GM12878 (cell line): Measurements from ENCODE around the gene PITPNC1. TPM values are rescaled to one million over a fixed set of nuclear protein-coding genes. Genes with fewer than 3 reads are reported as not detected.
A peak's percentile ranks its signal among the peaks of the same experiment; 100 is the strongest.

Experiments
- BCL3 ChIP-seq: IDR thresholded peaks from 2 replicates; pipeline ENCODE4 v1.6.1; 2011; ENCODE audit warnings: borderline replicate concordance, low read depth, mild to moderate bottlenecking, moderate library complexity, low read length; ENCODE audit not compliant: insufficient read depth, poor library complexity, severe bottlenecking
- CHD2 ChIP-seq: IDR thresholded peaks from 2 replicates; pipeline ENCODE4 v1.6.1; 2011; ENCODE audit warnings: low read depth, low read length, improper control_type of control experiment, borderline replicate concordance
- CREB1 ChIP-seq: IDR thresholded peaks from 2 replicates; pipeline ENCODE4 v1.6.1; 2012; ENCODE audit warnings: low read depth, mild to moderate bottlenecking, inconsistent platforms
- GABPA ChIP-seq: IDR thresholded peaks from 2 replicates; pipeline ENCODE4 v1.6.1; 2014; ENCODE audit warnings: antibody characterized with exemption, low read depth, mild to moderate bottlenecking, inconsistent platforms
- IKZF1 ChIP-seq: fragments of 450-650 bp; conservative IDR thresholded peaks from 2 replicates; pipeline ENCODE4 v1.6.1; 2017; ENCODE audit warnings: antibody characterized with exemption, mild to moderate bottlenecking
- IRF4 ChIP-seq: IDR thresholded peaks from 2 replicates; pipeline ENCODE4 v1.6.1; 2011; ENCODE audit warnings: low read depth, low read length
- LARP7 ChIP-seq: fragments of 450-650 bp; IDR thresholded peaks from 2 replicates; pipeline ENCODE4 v1.6.1; 2017; ENCODE audit warnings: mild to moderate bottlenecking
- MXI1 ChIP-seq: fragments of 150-350 bp; IDR thresholded peaks from 2 replicates; pipeline ENCODE4 v1.6.1; 2011; ENCODE audit warnings: low read depth, mild to moderate bottlenecking, inconsistent platforms, low read length, improper control_type of control experiment
- MYB ChIP-seq: fragments of 150-350 bp; IDR thresholded peaks from 2 replicates; pipeline ENCODE4 v1.6.1; 2014; ENCODE audit warnings: mild to moderate bottlenecking, low read depth, low read length, borderline replicate concordance
- NKRF ChIP-seq: fragments of 450-650 bp; conservative IDR thresholded peaks from 2 replicates; pipeline ENCODE4 v1.6.1; 2017; ENCODE audit warnings: mild to moderate bottlenecking, moderate library complexity
- NR2C2 ChIP-seq: IDR thresholded peaks from 2 replicates; pipeline ENCODE4 v1.6.1; 2011; ENCODE audit warnings: borderline replicate concordance, low read depth; ENCODE audit not compliant: control insufficient read depth, insufficient read length
- RELA ChIP-seq: fragments of 450-650 bp; IDR thresholded peaks from 2 replicates; pipeline ENCODE4 v1.8.0; 2014; ENCODE audit warnings: borderline replicate concordance; ENCODE audit not compliant: partially characterized antibody
- SRF ChIP-seq, 2 experiments: IDR thresholded peaks; 2 replicates each; pipeline ENCODE4 v1.6.1; 2011; ENCODE audit warnings: low read depth in 2 of 2, low read length in 2 of 2, mild to moderate bottlenecking in 1 of 2, moderate library complexity in 1 of 2
- TCF12 ChIP-seq: IDR thresholded peaks from 2 replicates; pipeline ENCODE4 v1.6.1; 2011; ENCODE audit warnings: low read depth, mild to moderate bottlenecking, low read length
- USF1 ChIP-seq: IDR thresholded peaks from 2 replicates; pipeline ENCODE4 v1.6.1; 2011; ENCODE audit warnings: borderline replicate concordance, low read depth, mild to moderate bottlenecking, moderate library complexity, mixed read lengths, low read length; ENCODE audit not compliant: insufficient read depth; ENCODE audit errors: extremely low read length
- ZBTB33 ChIP-seq: fragments of 450-650 bp; IDR thresholded peaks from 2 replicates; pipeline ENCODE4 v1.6.1; 2017; ENCODE audit warnings: mild to moderate bottlenecking
- ZBTB4 ChIP-seq: fragments of 450-650 bp; formaldehyde crosslinking; IDR thresholded peaks from 2 replicates; pipeline ENCODE4 v1.4.0; 2022; ENCODE audit warnings: mild to moderate bottlenecking, moderate library complexity
- polyA plus RNA-seq, 11 experiments: library from polyadenylated mRNA; depleted of rRNA in 4 of 11; unstranded in 6 of 11; stranded (reverse) in 5 of 11; fragments of >200 nt; fragmentation: Nextera tagmentation in 4 of 11; fragmentation: Illumina TruSeq in 1 of 11; extraction: Ambion mirVana in 4 of 11; extraction: Trizol in 1 of 11; gene quantifications; 1 replicate in 1 of 11; 2 replicates in 10 of 11; pipeline versions ENCODE4 v1.2.1 to v1.2.3, GENCODE V29; 2011 to 2016; ENCODE audit warnings: inconsistent platforms in 2 of 11, missing spikeins in 2 of 11, low read depth in 1 of 11
- total RNA-seq, 4 experiments: library from RNA; depleted of rRNA in 3 of 4; stranded (reverse); fragments of >200 nt in 3 of 4; fragmentation: Illumina TruSeq in 1 of 4; extraction: Trizol in 1 of 4; gene quantifications; 2 replicates each; pipeline versions ENCODE4 v1.2.1 to v1.2.3, GENCODE V29; 2013 to 2021

PITPNC1 gene
- total and polyA plus RNA-seq, 10 of the 15 experiments (the other 5 are each of a cell fraction or from before 2014, with no cell fraction given): 12.2 to 62.4 (median 47.3) TPM

GRCh38 chr17:67628580-67629013 lies 251.5 kb downstream of the PITPNC1 start (continued):
- peak; percentile 90 for TF ChIP-seq RELA
- no peak for TF ChIP-seq CHD2
- no peak for TF ChIP-seq NR2C2
- TF ChIP-seq USF1: no peak
- peak; percentile 19; the same call in 1 of the 2 replicates for TF ChIP-seq LARP7
- no peak for TF ChIP-seq MXI1
- 0 out of 2 replicates have a peak, but pooled peaks have one; percentile 8 for TF ChIP-seq CREB1
- TF ChIP-seq NKRF: no peak
- TF ChIP-seq ZBTB33: no peak
- TF ChIP-seq TCF12: 0 out of 2 replicates have a peak, but pooled peaks have one; percentile 31
- no peak for TF ChIP-seq SRF (IDR thresholded peaks at IDR 0.05; ENCODE audit: low read depth in 2 of 2, low read length in 2 of 2)
- 0 out of 2 replicates have a peak, but pooled peaks have one; percentile 14 for TF ChIP-seq IKZF1
- TF ChIP-seq MYB: no peak
- TF ChIP-seq GABPA: no peak
- TF ChIP-seq ZBTB4: no peak
- TF ChIP-seq IRF4: 0 out of 2 replicates have a peak, but pooled peaks have one; percentile 9
- TF ChIP-seq BCL3: no peak
